Left lung (tissue), 10 donors: Measurements from ENCODE around the gene VPS72. TPM values are rescaled to one million over a fixed set of nuclear protein-coding genes. Genes with fewer than 3 reads are reported as not detected.
A peak's percentile ranks its signal among the peaks of the same experiment; 100 is the strongest.

Experiments used
- ATAC-seq: fragments of 200-7000 bp; cut with Tn5 transposase; one replicate; pipeline ENCODE4 v1.9.1; 2020; ENCODE audit warnings: moderate library complexity
- DNase-seq, 4 donors: peaks; one replicate each; pipeline ENCODE4 v3.0.0-alpha.2; 2013 to 2020
- H3K27ac ChIP-seq, 2 donors: fragments of 200-600 bp; sonication (generic) in 1 of 2; one replicate each; pipeline versions ENCODE4 v1.5.0 to v1.8.0; 2020 to 2021
- H3K27me3 ChIP-seq, 2 donors: fragments of 200-600 bp; sonication (generic) in 1 of 2; one replicate each; pipeline versions ENCODE4 v1.5.0 to v1.8.0; 2020 to 2021
- H3K36me3 ChIP-seq, 2 donors: fragments of 200-600 bp; sonication (generic) in 1 of 2; one replicate each; pipeline versions ENCODE4 v1.5.0 to v1.8.0; 2020 to 2021
- H3K4me1 ChIP-seq, 2 donors: fragments of 200-600 bp; one replicate each; pipeline ENCODE4 v1.8.0; 2021
- H3K4me3 ChIP-seq, 2 donors: fragments of 200-600 bp; sonication (generic) in 1 of 2; one replicate each; pipeline versions ENCODE4 v1.5.0 to v1.8.0; 2020 to 2021; ENCODE audit warnings: mild to moderate bottlenecking in 1 of 2
- H3K9me3 ChIP-seq, 2 donors: fragments of 200-600 bp; sonication (generic) in 1 of 2; one replicate each; pipeline versions ENCODE4 v1.5.0 to v1.8.0; 2020 to 2021
- CTCF ChIP-seq, 2 donors: fragments of 200-600 bp; sonication (generic) in 1 of 2; IDR thresholded peaks; one replicate each; pipeline versions ENCODE4 v1.5.0 to v1.8.0; 2021; ENCODE audit warnings: antibody characterized with exemption in 2 of 2
- intact Hi-C, 2 donors: fragments of 100-400 bp; cut with DNase I; formaldehyde crosslinking; loops; one replicate each; pipeline versions ENCODE4 v1.11.2 to v1.14.2; 2022
- polyA plus RNA-seq, 6 donors: library from polyadenylated mRNA; unstranded; fragments of 120-200 nt; gene quantifications; one replicate each; pipeline ENCODE4 v1.2.1, GENCODE V29; 2013; ENCODE audit not compliant: insufficient read length in 6 of 6
- total RNA-seq, 2 donors: library from RNA; stranded (reverse); fragmentation: NEBNext Ultra II Directional; extraction: Animal tissue kit (Norgen Biotek cat#: 25700); gene quantifications; one replicate each; pipeline ENCODE4 v1.2.1, GENCODE V29; 2021
- donor health status: DM: no; HTN: yes; CAD: no.
- donor health status: DM: no; HTN: no; CAD: no.

VPS72 gene
- total and polyA plus RNA-seq, 8 donors = 40.5 to 65.1 (median 62.7) TPM

DNA sequence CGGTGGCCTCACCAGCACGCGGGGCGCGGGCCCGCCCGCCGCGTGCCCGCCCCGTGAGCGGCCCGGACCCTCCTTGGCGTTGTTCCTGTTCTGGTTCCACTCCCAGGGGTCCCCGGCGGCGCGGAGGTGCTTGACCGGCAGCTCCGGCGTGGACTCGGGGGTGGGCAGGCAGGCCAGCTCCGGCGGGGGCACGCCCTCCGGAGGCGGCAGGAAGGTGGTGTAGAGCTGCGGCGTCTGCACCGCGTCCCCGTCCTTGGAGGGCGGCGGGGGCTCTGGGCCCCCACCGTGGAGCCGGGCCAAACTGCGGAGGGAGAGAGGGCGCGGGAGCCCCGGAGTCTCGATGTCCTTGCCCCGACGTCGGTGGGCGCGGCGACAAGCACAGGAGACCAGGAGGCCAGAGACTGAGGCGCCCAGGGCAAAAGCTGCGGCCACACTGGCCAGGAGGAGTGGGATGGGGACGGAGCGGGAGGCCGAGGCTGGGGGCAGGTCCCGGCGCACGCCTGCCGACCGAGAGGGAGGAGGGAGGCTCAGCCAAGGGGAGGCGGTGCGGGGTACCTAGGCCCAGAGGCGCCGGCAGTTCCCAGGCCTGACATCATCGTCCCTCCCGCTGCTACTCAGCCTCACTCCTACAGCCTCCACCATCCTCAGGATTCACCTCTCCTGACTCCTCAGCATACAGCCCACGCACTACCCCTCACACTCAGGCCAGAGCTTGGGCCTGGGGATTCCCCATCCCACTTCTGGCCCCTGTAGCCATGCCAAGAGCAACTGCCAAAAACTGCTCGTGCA lies 56.8 kb downstream of the VPS72 start:
- TF ChIP-seq CTCF (IDR thresholded peaks at IDR 0.05) = no peak
- peaks cover 0 to 16% of the 10 kb centered on the region in 2 donors for H3K4me1 ChIP-seq
- no peak for ATAC-seq
- intact Hi-C loops = no loop called here
- H3K36me3 ChIP-seq = no peaks in the 10 kb centered on the region
- H3K9me3 ChIP-seq = no peaks in the 10 kb centered on the region
- no peak overlapping the region for H3K27ac ChIP-seq
- no peak overlapping the region for H3K4me3 ChIP-seq
- peaks cover 0 to 26% of the 10 kb centered on the region in 2 donors for H3K27me3 ChIP-seq
- no peak for DNase-seq

- no peaks in the 10 kb centered on the region for H3K36me3 ChIP-seq
- no peak for TF ChIP-seq CTCF (IDR thresholded peaks at IDR 0.05)
- H3K9me3 ChIP-seq = no peaks in the 10 kb centered on the region
- H3K27me3 ChIP-seq = peaks cover 0 to 26% of the 10 kb centered on the region in 2 donors
- no peak for DNase-seq
- intact Hi-C loops = no loop called here
- peak overlapping the region in 1 of 2 donors; percentile 39 for H3K4me3 ChIP-seq
- H3K4me1 ChIP-seq = peaks cover 0 to 16% of the 10 kb centered on the region in 2 donors
- no peak overlapping the region for H3K27ac ChIP-seq
- ATAC-seq = no peak
Measured at GRCh38 chr1:151132335-151133017, 57.5 kb downstream of the VPS72 start.

DNA sequence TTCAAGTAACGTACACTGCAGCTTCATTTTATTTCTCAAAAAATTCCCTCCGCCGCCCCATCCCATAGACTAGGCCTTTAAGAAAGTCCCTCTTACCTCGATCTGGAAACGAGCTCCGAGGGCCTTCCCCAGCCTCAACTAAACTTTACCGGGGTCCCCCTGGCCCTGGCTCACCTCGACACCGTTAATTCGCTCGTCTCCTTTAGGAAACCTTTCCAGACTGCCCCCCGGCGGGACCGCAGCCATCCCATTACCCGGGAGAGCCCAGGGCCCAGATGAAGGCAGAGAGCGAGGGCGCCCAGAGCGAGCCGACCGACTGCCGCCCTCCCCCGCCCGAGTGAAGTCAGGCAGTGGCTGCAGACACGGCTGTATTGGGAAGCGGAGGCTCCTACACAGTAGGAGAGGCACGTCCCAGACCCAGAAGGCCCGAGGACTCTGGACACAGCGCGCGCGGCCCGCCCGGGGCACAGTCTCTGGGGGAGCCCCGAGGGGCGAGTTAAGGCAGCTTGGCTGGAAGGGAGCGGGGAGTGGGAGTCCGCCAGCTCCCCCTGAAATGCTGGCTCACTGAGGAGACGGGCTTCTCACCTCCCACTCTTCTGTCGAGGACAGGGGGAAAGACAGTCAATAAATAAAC lies 58.2 kb downstream of the VPS72 start:
- Histone ChIP-seq H3K27me3 (peaks cover 0 to 26% of the 10 kb centered on the region in 2 donors), H3K36me3 (no peaks in the 10 kb centered on the region), H3K27ac (no peak overlapping the region), H3K4me1 (peaks cover 0 to 16% of the 10 kb centered on the region in 2 donors), H3K4me3 (peak overlapping the region; percentile 16 to 39), H3K9me3 (no peaks in the 10 kb centered on the region)
- ATAC-seq (peak; percentile 74), DNase-seq (peak in 1 of 4 donors; percentile 25)
- TF ChIP-seq CTCF (IDR thresholded peaks at IDR 0.05) = no peak
- intact Hi-C loops = no loop called here

- peak overlapping the region; percentile 16 to 39 for H3K4me3 ChIP-seq
- intact Hi-C loops = no loop called here
- no peaks in the 10 kb centered on the region for H3K36me3 ChIP-seq
- H3K27me3 ChIP-seq = peaks cover 0 to 26% of the 10 kb centered on the region in 2 donors
- no peaks in the 10 kb centered on the region for H3K9me3 ChIP-seq
- H3K4me1 ChIP-seq = peaks cover 0 to 16% of the 10 kb centered on the region in 2 donors
- TF ChIP-seq CTCF (IDR thresholded peaks at IDR 0.05) = no peak
- H3K27ac ChIP-seq = no peak overlapping the region
- peak; percentile 98 for ATAC-seq
- DNase-seq = peak; percentile 81 to 92 (median 88)
Measured at GRCh38 chr1:151130987-151131586, 58.9 kb downstream of the VPS72 start.
